PFSK-1 (cell line): Measurements from ENCODE around the gene GGTLC1.

Experiments used
- FOXP2 ChIP-seq: optimal IDR thresholded peaks from 2 replicates; pipeline ENCODE3; 2011; ENCODE audit warnings: borderline replicate concordance, control low read depth, inconsistent platforms; ENCODE audit not compliant: insufficient read depth; ENCODE audit errors: extremely low read length, extremely low read depth
- POLR2AphosphoS5 ChIP-seq: IDR thresholded peaks from 2 replicates; pipeline ENCODE4 v1.6.1; 2012; ENCODE audit warnings: low read depth, mild to moderate bottlenecking, control low read depth, low read length, moderate library complexity
- REST ChIP-seq, 2 experiments: IDR thresholded peaks; 2 replicates each; pipeline versions ENCODE4 v1.6.1 to v1.8.0; 2011 to 2012; ENCODE audit warnings: low read depth in 2 of 2, low read length in 2 of 2, control low read depth in 1 of 2, inconsistent platforms in 1 of 2, mild to moderate bottlenecking in 1 of 2, moderate library complexity in 1 of 2; ENCODE audit not compliant: insufficient read depth in 1 of 2
- SIN3A ChIP-seq: IDR thresholded peaks from 2 replicates; pipeline ENCODE4 v1.6.1; 2012; ENCODE audit warnings: mild to moderate bottlenecking, low read length, moderate library complexity, borderline replicate concordance; ENCODE audit not compliant: insufficient read depth
- TAF1 ChIP-seq: IDR thresholded peaks from 2 replicates; pipeline ENCODE4 v1.6.1; 2012; ENCODE audit warnings: low read length, control low read depth, borderline replicate concordance; ENCODE audit not compliant: insufficient read depth

DNA sequence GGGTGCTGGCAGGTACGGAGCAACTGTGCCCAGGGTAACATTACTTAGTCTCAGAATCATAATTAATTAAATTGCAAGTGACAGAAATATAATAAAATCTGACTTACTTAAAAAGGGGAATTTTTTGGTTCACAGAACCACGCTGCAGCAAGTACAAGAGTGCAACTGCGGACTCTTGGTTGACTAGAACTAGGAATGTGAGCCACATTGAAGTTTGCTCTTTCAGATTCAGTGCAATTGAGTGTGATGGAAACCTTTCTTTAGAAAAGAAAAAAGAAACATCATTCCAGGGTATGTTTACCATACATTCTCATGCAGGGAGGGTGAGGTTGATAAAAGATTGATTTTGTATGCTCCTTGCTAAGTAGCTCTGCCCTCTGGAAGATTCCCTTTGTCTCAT, 45.0 kb upstream of the GGTLC1 start:
- TF ChIP-seq POLR2AphosphoS5 (no peak), TAF1 (no peak), REST (IDR thresholded peaks at IDR 0.05; ENCODE audit: insufficient read depth in 1 of 2, low read depth in 2 of 2, low read length in 2 of 2) (no peak), FOXP2 (no peak), SIN3A (no peak)
